HG03354 (cell line): ENCODE results near the gene STRN.

Experiments used
- ATAC-seq: cut with Tn5 transposase; IDR thresholded peaks from one replicate; pipeline ENCODE4 v1.9.1; 2021; ENCODE audit warnings: mild to moderate bottlenecking; ENCODE audit not compliant: unreplicated experiment, poor library complexity, severe bottlenecking

The STRN gene

DNA sequence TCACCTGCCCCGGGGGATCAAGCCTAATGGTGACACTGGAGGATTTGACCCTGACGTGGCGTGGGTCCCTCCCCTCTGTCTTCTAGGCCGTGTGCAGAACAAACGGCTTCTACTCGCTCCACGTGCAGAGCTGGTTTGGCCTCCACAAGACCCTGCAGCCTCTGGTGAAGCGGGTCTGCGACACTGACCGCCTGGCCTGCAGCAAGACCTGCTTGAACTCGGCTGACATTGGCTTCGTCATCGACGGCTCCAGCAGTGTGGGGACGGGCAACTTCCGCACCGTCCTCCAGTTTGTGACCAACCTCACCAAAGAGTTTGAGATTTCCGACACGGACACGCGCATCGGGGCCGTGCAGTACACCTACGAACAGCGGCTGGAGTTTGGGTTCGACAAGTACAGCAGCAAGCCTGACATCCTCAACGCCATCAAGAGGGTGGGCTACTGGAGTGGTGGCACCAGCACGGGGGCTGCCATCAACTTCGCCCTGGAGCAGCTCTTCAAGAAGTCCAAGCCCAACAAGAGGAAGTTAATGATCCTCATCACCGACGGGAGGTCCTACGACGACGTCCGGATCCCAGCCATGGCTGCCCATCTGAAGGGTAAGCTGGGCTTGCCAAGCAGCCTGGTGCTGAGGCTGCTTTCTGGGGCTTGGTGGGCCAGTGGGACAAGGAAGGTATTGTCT is 157.8 kb downstream of the STRN start:
- ATAC-seq, result no peak

DNA sequence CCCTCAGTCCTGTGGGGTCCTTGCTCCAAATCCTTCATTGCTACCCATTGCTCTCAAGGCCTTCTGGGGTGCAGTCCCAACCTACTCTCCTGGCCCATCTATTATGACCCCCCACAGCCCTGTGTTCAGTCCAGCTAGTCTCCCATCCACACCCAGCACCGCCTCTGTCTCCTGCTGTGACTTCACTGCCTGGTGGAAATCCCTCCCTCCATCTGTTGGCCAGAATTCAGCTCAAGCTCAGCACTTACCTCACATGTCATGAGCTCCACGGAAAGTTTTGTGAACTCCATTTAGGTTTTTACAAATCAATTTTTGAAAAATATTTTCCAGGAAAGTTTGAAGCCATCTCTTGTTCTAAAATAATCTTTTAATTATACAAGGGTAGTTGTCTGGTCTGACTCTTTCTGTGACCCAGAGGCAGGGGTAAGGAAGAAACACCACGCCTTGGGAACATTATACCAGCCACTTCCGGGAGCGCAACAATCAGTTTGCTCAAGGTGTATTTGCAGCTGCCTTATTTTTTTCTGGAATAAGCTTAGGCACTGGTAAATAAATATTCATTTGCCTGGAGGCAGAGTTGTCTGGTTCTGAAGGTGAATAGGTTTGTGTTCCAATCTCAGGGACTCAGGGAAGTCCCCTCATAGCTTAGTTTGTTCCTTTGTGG is 159.0 kb downstream of the STRN start:
- ATAC-seq, result no peak

DNA sequence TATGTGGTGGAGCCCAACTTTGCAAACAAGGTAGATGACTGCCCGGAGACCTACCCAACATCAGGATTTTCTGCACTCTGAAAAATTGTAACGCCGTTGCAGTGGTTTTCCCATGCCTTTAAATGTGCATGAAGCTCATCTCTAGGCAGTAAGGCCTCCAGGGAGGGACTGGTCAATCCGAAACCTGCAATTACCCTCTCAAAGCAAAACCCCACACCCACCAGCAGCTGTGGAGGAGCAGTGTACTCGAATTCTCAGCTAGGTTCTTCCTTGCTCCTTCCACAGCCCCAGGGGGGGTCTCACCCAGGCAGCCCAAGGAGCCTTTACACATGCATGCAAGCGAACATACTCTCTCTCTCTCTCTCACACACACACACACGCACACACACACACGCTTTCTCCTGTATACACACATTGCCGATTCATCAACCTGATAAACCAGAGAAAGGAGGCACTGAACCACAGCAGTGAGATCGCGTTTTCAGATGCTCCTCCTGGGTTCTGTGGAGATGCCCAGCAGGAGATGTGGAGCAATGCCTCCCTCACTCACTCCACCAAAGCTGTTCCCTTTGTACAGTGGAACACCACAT is 160.6 kb downstream of the STRN start:
- no peak for ATAC-seq

DNA sequence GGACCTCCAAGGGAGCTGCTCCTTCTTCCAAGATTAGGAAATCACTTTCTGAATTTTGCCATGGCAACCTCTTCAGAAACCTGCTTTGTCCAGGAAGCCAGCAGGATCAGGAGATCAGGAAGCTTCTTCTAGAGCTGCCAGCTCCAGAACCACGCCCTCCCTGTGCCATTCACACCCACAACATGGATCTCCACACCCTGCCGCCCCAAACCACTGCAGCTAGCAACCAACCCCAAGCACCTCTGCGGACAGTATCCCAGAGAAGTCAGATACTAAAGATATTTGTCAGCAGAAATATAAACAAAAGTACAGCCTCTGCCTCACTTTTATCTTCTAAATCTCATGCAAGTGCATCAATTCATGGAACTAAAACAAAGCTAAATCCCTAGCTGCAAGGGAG is 163.4 kb downstream of the STRN start:
- ATAC-seq, result no peak

DNA sequence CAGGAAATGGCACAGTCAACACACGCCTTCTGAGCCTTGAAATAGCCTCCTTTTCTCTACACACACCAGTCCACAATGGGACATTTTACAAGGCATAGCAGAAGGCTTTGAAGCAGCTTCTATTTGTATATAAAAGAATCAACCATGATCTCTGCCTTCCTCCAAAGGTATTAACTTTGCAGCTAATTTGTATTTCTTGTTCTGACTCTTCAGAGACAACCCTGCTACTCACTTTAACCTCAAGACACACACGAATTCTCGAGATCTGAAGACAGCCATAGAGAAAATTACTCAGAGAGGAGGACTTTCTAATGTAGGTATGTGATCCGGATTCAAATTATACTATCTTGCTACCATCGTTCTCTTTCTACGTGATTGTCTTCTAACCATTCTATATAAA is 165.2 kb downstream of the STRN start:
- no peak for ATAC-seq

DNA sequence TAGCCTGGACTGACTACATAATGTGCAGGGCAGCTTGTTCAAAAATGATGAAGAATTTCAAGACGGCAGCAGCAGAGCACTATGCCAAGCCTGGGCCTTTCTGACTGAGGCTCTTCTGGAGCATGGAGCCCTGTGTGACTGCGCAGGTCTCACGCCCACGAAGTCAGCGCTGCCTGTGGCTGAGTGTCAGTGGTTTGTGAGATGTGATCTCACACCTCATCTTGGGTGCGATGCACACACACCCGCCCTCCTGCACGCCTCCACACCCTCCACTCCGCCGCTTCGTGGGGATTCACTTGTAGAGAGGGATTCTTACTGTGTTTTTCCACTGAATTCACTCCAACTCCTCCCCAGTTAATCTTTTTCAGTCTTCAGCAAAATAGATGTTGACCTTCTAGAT is 166.0 kb downstream of the STRN start:
- no peak for ATAC-seq

DNA sequence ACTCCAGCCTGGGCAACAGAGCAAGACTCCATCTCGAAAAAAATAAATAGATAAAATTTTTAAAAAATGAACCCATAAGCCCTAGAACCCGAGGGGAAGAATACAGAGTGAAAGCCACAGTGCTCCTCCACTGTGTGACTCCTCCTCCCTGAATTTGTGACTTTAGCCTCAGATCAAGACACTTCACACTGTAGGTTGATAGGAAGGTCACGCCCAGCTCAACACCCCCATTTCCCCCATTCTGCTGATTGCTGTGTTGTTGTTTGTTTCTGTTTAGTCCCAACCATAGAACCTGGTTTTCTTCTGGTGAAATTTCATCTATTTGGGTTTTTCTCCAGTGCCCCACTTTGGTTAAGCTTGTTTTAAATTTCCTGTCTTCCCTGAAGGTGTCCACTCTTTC is 167.6 kb downstream of the STRN start:
- ATAC-seq, result no peak

- ATAC-seq, result no peak
Measured at GRCh38 chr2:36797324-36798070, 168.8 kb downstream of the STRN start.
